MM.1S (cell line): ENCODE measurements around the gene FABP7.

Experiments used
- DNase-seq: peaks from one replicate; pipeline ENCODE4 v3.0.0-alpha.2; 2015
- H2AFZ ChIP-seq: fragments of 300-600 bp; sonication (generic); 2 replicates; pipeline ENCODE4 v1.6.0; 2016; ENCODE audit warnings: antibody characterized with exemption, low read length
- H3F3A ChIP-seq: fragments of 300-600 bp; sonication (generic); 2 replicates; pipeline ENCODE4 v1.6.1; 2016; ENCODE audit warnings: mild to moderate bottlenecking, antibody characterized with exemption, low read length, moderate library complexity, mixed read lengths; ENCODE audit not compliant: insufficient read depth
- H3K27ac ChIP-seq: fragments of 300-600 bp; sonication (generic); 2 replicates; pipeline ENCODE4 v1.5.1; 2016; ENCODE audit warnings: mild to moderate bottlenecking, low read length
- H3K27me3 ChIP-seq: fragments of 300-600 bp; sonication (generic); replicated peaks from 2 replicates; pipeline ENCODE4 v1.6.0; 2016; ENCODE audit warnings: low read length; ENCODE audit not compliant: insufficient read depth
- H3K36me3 ChIP-seq: fragments of 300-600 bp; sonication (generic); replicated peaks from 2 replicates; pipeline ENCODE4 v1.6.1; 2016; ENCODE audit warnings: mild to moderate bottlenecking, low read length, mixed read lengths; ENCODE audit not compliant: insufficient read depth
- H3K4me1 ChIP-seq: fragments of 300-600 bp; sonication (generic); 2 replicates; pipeline ENCODE4 v1.6.1; 2016; ENCODE audit warnings: low read length, mixed read lengths
- H3K4me2 ChIP-seq: fragments of 300-600 bp; sonication (generic); 2 replicates; pipeline ENCODE4 v1.6.0; 2016; ENCODE audit warnings: low read depth, low read length
- H3K4me3 ChIP-seq: fragments of 300-600 bp; sonication (generic); 2 replicates; pipeline ENCODE4 v1.5.1; 2016; ENCODE audit warnings: low read length, mixed read lengths
- H3K79me2 ChIP-seq: fragments of 300-600 bp; sonication (generic); 2 replicates; pipeline ENCODE4 v1.6.1; 2016; ENCODE audit warnings: mixed run types, low read length, mixed read lengths
- H3K9ac ChIP-seq: fragments of 300-600 bp; sonication (generic); 2 replicates; pipeline ENCODE4 v1.6.1; 2016; ENCODE audit warnings: low read length, mixed read lengths
- H3K9me2 ChIP-seq: fragments of 300-600 bp; sonication (generic); replicated peaks from 2 replicates; pipeline ENCODE4 v1.6.1; 2016; ENCODE audit warnings: mild to moderate bottlenecking, low read length, mixed read lengths; ENCODE audit not compliant: insufficient read depth
- H3K9me3 ChIP-seq: fragments of 300-600 bp; sonication (generic); replicated peaks from 2 replicates; pipeline ENCODE4 v1.6.1; 2016; ENCODE audit warnings: mild to moderate bottlenecking, low read length, mixed read lengths; ENCODE audit not compliant: insufficient read depth
- H4K20me1 ChIP-seq: fragments of 300-600 bp; sonication (generic); 2 replicates; pipeline ENCODE4 v1.6.1; 2016; ENCODE audit warnings: mild to moderate bottlenecking, low read length, moderate library complexity, mixed read lengths; ENCODE audit not compliant: insufficient read depth
- CTCF ChIP-seq: fragments of 300-600 bp; sonication (generic); IDR thresholded peaks from 2 replicates; pipeline ENCODE4 v1.5.1; 2016; ENCODE audit warnings: antibody characterized with exemption, low read length, mixed read lengths
- EZH2 ChIP-seq: fragments of 300-600 bp; sonication (generic); optimal IDR thresholded peaks from 2 replicates; pipeline ENCODE3; 2017; ENCODE audit warnings: low read depth, mild to moderate bottlenecking, antibody characterized with exemption, low read length, mixed read lengths
- EZH2phosphoT487 ChIP-seq: fragments of 300-600 bp; sonication (generic); IDR thresholded peaks from 2 replicates; pipeline ENCODE4 v1.6.1; 2018; ENCODE audit warnings: antibody characterized with exemption, low read length

FABP7 gene

GRCh38 chr6:122817358-122817757 is 37.8 kb downstream of the FABP7 start:
- Histone ChIP-seq H2AFZ (no peak overlapping the region), H3F3A (no peaks in the 10 kb centered on the region), H3K9me3 (no peaks in the 10 kb centered on the region), H3K79me2 (no peaks in the 10 kb centered on the region), H3K9ac (no peak overlapping the region), H3K27me3 (no peaks in the 10 kb centered on the region), H3K9me2 (no peaks in the 10 kb centered on the region), H4K20me1 (no peaks in the 10 kb centered on the region), H3K4me3 (no peak overlapping the region), H3K4me1 (no peaks in the 10 kb centered on the region), H3K27ac (no peak overlapping the region), H3K4me2 (no peak overlapping the region), H3K36me3 (no peaks in the 10 kb centered on the region)
- no peak for TF ChIP-seq CTCF
- no peak for TF ChIP-seq EZH2
- no peak for TF ChIP-seq EZH2phosphoT487
- no peak for DNase-seq

- H4K20me1 ChIP-seq, result no peaks in the 10 kb centered on the region
- no peaks in the 10 kb centered on the region for H3K27me3 ChIP-seq
- no peaks in the 10 kb centered on the region for H3K9me2 ChIP-seq
- H3K27ac ChIP-seq, result no peak overlapping the region
- H2AFZ ChIP-seq, result no peak overlapping the region
- no peak overlapping the region for H3K9ac ChIP-seq
- no peaks in the 10 kb centered on the region for H3K79me2 ChIP-seq
- no peak for TF ChIP-seq EZH2
- no peak for TF ChIP-seq EZH2phosphoT487
- TF ChIP-seq CTCF, result no peak
- no peak overlapping the region for H3K4me3 ChIP-seq
- DNase-seq, result no peak
- H3K9me3 ChIP-seq, result no peaks in the 10 kb centered on the region
- no peaks in the 10 kb centered on the region for H3F3A ChIP-seq
- no peaks in the 10 kb centered on the region for H3K36me3 ChIP-seq
- no peak overlapping the region for H3K4me2 ChIP-seq
- H3K4me1 ChIP-seq, result no peaks in the 10 kb centered on the region
Measured at GRCh38 chr6:122817766-122818165, 38.2 kb downstream of the FABP7 start.

- TF ChIP-seq EZH2phosphoT487 (no peak), EZH2 (no peak), CTCF (no peak)
- H3F3A ChIP-seq, result no peaks in the 10 kb centered on the region
Measured at GRCh38 chr6:122818866-122819265, 39.4 kb downstream of the FABP7 start.

GRCh38 chr6:122821095-122821494 is 41.6 kb downstream of the FABP7 start:
- H3K4me3 ChIP-seq, result no peak overlapping the region
- no peaks in the 10 kb centered on the region for H4K20me1 ChIP-seq
- DNase-seq, result no peak
- no peak overlapping the region for H2AFZ ChIP-seq
- no peaks in the 10 kb centered on the region for H3K27me3 ChIP-seq
- no peak overlapping the region for H3K9ac ChIP-seq
- H3K9me2 ChIP-seq, result no peaks in the 10 kb centered on the region
- no peaks in the 10 kb centered on the region for H3K36me3 ChIP-seq
- TF ChIP-seq CTCF, result no peak
- TF ChIP-seq EZH2, result no peak
- TF ChIP-seq EZH2phosphoT487, result no peak
- no peaks in the 10 kb centered on the region for H3K4me1 ChIP-seq
- H3K9me3 ChIP-seq, result no peaks in the 10 kb centered on the region
- H3K4me2 ChIP-seq, result no peak overlapping the region
- H3F3A ChIP-seq, result no peaks in the 10 kb centered on the region
- H3K79me2 ChIP-seq, result no peaks in the 10 kb centered on the region
- no peak overlapping the region for H3K27ac ChIP-seq

More at GRCh38 chr6:122818866-122819265, 39.4 kb downstream of the FABP7 start:
- no peaks in the 10 kb centered on the region for H4K20me1 ChIP-seq
- H3K36me3 ChIP-seq, result no peaks in the 10 kb centered on the region
- H3K4me1 ChIP-seq, result no peaks in the 10 kb centered on the region
- no peak overlapping the region for H3K4me3 ChIP-seq
- H3K27me3 ChIP-seq, result no peaks in the 10 kb centered on the region
- no peak overlapping the region for H3K4me2 ChIP-seq
- no peaks in the 10 kb centered on the region for H3K9me2 ChIP-seq
- H3K27ac ChIP-seq, result no peak overlapping the region
- no peak overlapping the region for H2AFZ ChIP-seq
- H3K9me3 ChIP-seq, result no peaks in the 10 kb centered on the region
- H3K9ac ChIP-seq, result no peak overlapping the region
- DNase-seq, result no peak
- H3K79me2 ChIP-seq, result no peaks in the 10 kb centered on the region
